Neural progenitor cell (in vitro differentiated cells): ENCODE data around the gene CLEC4G. TPM values are rescaled to one million over a fixed set of nuclear protein-coding genes. Genes with fewer than 3 reads are reported as not detected.

Experiments used
- DNase-seq: peaks from one replicate; pipeline ENCODE4 v3.0.0-alpha.2; 2016; ENCODE audit warnings: low spot score
- H2AFZ ChIP-seq: fragments of 200-600 bp; sonication (generic); replicated peaks from 2 replicates; pipeline ENCODE4 v1.6.1; 2016; ENCODE audit warnings: antibody characterized with exemption
- H3F3A ChIP-seq: fragments of 200-600 bp; sonication (generic); 2 replicates; pipeline ENCODE4 v1.6.1; 2016; ENCODE audit warnings: antibody characterized with exemption, low read depth
- H3K27ac ChIP-seq: fragments of 200-600 bp; sonication (generic); 2 replicates; pipeline ENCODE4 v1.5.1; 2016; ENCODE audit warnings: mild to moderate bottlenecking
- H3K27me3 ChIP-seq: fragments of 200-600 bp; sonication (generic); 2 replicates; pipeline ENCODE4 v1.6.1; 2016; ENCODE audit warnings: mild to moderate bottlenecking, moderate library complexity
- H3K36me3 ChIP-seq: fragments of 200-600 bp; sonication (generic); 2 replicates; pipeline ENCODE4 v1.5.1; 2016
- H3K4me1 ChIP-seq: fragments of 200-600 bp; sonication (generic); 2 replicates; pipeline ENCODE4 v1.6.1; 2016; ENCODE audit warnings: mixed run types
- H3K4me2 ChIP-seq: fragments of 200-600 bp; sonication (generic); 2 replicates; pipeline ENCODE4 v1.6.1; 2016
- H3K4me3 ChIP-seq: fragments of 200-600 bp; sonication (generic); 2 replicates; pipeline ENCODE4 v1.5.1; 2016
- H3K79me2 ChIP-seq: fragments of 200-600 bp; sonication (generic); 2 replicates; pipeline ENCODE4 v1.6.1; 2016; ENCODE audit warnings: low read depth
- H3K9ac ChIP-seq: fragments of 200-600 bp; sonication (generic); 2 replicates; pipeline ENCODE4 v1.6.1; 2016
- H3K9me3 ChIP-seq: fragments of 200-600 bp; sonication (generic); 2 replicates; pipeline ENCODE4 v1.5.1; 2016; ENCODE audit warnings: low read depth
- H4K20me1 ChIP-seq: fragments of 200-600 bp; sonication (generic); 2 replicates; pipeline ENCODE4 v1.6.1; 2016; ENCODE audit warnings: low read depth
- H3K27ac Mint-ChIP-seq: 3 replicates; pipeline ENCODE4 v1.8.0; 2021; ENCODE audit warnings: mixed read lengths
- H3K27me3 Mint-ChIP-seq: 2 replicates; pipeline ENCODE4 v1.8.0; 2022; ENCODE audit warnings: low read depth, mild to moderate bottlenecking, inconsistent platforms, moderate library complexity, mixed read lengths; ENCODE audit not compliant: insufficient read depth
- H3K36me3 Mint-ChIP-seq: 3 replicates; pipeline ENCODE4 v1.8.0; 2021; ENCODE audit warnings: mixed read lengths
- H3K4me1 Mint-ChIP-seq: 3 replicates; pipeline ENCODE4 v1.8.0; 2021; ENCODE audit warnings: mixed read lengths
- H3K4me3 Mint-ChIP-seq: 3 replicates; pipeline ENCODE4 v1.8.0; 2021; ENCODE audit warnings: mild to moderate bottlenecking, moderate library complexity, mixed read lengths
- H3K9me3 Mint-ChIP-seq: 3 replicates; pipeline ENCODE4 v1.8.0; 2020; ENCODE audit warnings: mixed read lengths
- EZH2 ChIP-seq: fragments of 200-600 bp; sonication (generic); IDR thresholded peaks from 2 replicates; pipeline ENCODE4 v1.6.1; 2017; ENCODE audit warnings: antibody characterized with exemption, mild to moderate bottlenecking, moderate library complexity
- EZH2phosphoT487 ChIP-seq: fragments of 200-600 bp; sonication (generic); IDR thresholded peaks from 2 replicates; pipeline ENCODE4 v1.6.1; 2017; ENCODE audit warnings: antibody characterized with exemption
- total RNA-seq: library from RNA; depleted of rRNA; stranded (reverse); fragments of >200 nt; gene quantifications from 2 replicates; pipeline ENCODE4 v1.2.3, GENCODE V29; 2015; ENCODE audit warnings: low replicate concordance
- TF ChIP-seq, protein P1 (sequence below): fragments of 200-600 bp; sonication (generic); IDR thresholded peaks from 2 replicates; pipeline ENCODE4 v1.5.1; 2017; ENCODE audit warnings: antibody characterized with exemption, mild to moderate bottlenecking

Gene CLEC4G
- total RNA-seq, 1 donor from 2014 or later = not detected

- H3K9ac ChIP-seq = no peak overlapping the region
- H4K20me1 ChIP-seq = peaks cover 4% of the 10 kb centered on the region
- no peaks in the 10 kb centered on the region for H3K36me3 ChIP-seq
- H3F3A ChIP-seq = no peaks in the 10 kb centered on the region
- no peaks in the 10 kb centered on the region for H3K4me1 ChIP-seq
- H3K36me3 Mint-ChIP-seq = no peaks in the 10 kb centered on the region
- no peak for DNase-seq
- H3K27ac Mint-ChIP-seq = no peak overlapping the region
- peaks cover 3% of the 10 kb centered on the region for H3K9me3 Mint-ChIP-seq
- no peak overlapping the region for H3K27ac ChIP-seq
- no peak overlapping the region for H3K4me2 ChIP-seq
- H3K79me2 ChIP-seq = no peaks in the 10 kb centered on the region
- H2AFZ ChIP-seq = no peak overlapping the region
- H3K27me3 Mint-ChIP-seq = peaks cover 48% of the 10 kb centered on the region
- no peak overlapping the region for H3K4me3 ChIP-seq
- H3K9me3 ChIP-seq = no peaks in the 10 kb centered on the region
- TF ChIP-seq, protein P1, sequence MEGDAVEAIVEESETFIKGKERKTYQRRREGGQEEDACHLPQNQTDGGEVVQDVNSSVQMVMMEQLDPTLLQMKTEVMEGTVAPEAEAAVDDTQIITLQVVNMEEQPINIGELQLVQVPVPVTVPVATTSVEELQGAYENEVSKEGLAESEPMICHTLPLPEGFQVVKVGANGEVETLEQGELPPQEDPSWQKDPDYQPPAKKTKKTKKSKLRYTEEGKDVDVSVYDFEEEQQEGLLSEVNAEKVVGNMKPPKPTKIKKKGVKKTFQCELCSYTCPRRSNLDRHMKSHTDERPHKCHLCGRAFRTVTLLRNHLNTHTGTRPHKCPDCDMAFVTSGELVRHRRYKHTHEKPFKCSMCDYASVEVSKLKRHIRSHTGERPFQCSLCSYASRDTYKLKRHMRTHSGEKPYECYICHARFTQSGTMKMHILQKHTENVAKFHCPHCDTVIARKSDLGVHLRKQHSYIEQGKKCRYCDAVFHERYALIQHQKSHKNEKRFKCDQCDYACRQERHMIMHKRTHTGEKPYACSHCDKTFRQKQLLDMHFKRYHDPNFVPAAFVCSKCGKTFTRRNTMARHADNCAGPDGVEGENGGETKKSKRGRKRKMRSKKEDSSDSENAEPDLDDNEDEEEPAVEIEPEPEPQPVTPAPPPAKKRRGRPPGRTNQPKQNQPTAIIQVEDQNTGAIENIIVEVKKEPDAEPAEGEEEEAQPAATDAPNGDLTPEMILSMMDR = no peak
- TF ChIP-seq EZH2 (peak; percentile 80), EZH2phosphoT487 (peak; percentile 79)
- H3K4me1 Mint-ChIP-seq = no peaks in the 10 kb centered on the region
- H3K4me3 Mint-ChIP-seq = peak overlapping the region; percentile 41
- peaks cover 100% of the 10 kb centered on the region for H3K27me3 ChIP-seq
Measured at GRCh38 chr19:7730286-7731217, 1.4 kb downstream of the CLEC4G start.

DNA sequence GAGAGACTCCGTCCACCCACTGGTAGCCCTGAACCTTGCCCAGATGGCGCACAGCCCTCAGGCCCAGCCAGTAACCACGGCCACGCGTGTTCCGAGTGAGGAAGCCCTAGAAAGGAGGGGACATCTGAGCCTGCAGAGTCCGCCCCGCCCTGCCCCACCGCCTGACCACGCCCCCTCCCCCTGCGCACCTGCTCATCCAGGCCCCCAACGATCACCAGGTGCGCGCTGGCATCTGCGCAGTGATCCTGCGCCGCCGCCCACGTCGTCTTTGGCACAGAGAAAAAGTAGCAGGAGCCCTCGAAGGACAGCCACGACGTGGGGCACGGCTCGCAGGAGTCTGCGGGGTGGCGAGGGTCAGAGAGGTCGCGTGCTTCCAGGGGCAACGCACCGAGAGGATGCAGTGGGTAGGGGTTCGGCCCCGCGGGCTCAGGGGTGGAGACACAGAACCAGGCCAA lies 2.1 kb downstream of the CLEC4G start:
- Mint-ChIP-seq H3K4me3 (no peak overlapping the region), H3K4me1 (no peaks in the 10 kb centered on the region), H3K36me3 (no peaks in the 10 kb centered on the region), H3K9me3 (peaks cover 3% of the 10 kb centered on the region), H3K27ac (no peak overlapping the region), H3K27me3 (peaks cover 45% of the 10 kb centered on the region)
- Histone ChIP-seq H3K4me3 (no peak overlapping the region), H2AFZ (no peak overlapping the region), H3F3A (no peaks in the 10 kb centered on the region), H3K9me3 (no peaks in the 10 kb centered on the region), H3K27me3 (peaks cover 97% of the 10 kb centered on the region), H4K20me1 (peaks cover 4% of the 10 kb centered on the region), H3K9ac (no peak overlapping the region), H3K27ac (no peak overlapping the region), H3K4me1 (no peaks in the 10 kb centered on the region), H3K36me3 (no peaks in the 10 kb centered on the region), H3K79me2 (no peaks in the 10 kb centered on the region), H3K4me2 (no peak overlapping the region)
- DNase-seq = no peak
- TF ChIP-seq, protein P1 = no peak
- peak; percentile 44 for TF ChIP-seq EZH2

DNA sequence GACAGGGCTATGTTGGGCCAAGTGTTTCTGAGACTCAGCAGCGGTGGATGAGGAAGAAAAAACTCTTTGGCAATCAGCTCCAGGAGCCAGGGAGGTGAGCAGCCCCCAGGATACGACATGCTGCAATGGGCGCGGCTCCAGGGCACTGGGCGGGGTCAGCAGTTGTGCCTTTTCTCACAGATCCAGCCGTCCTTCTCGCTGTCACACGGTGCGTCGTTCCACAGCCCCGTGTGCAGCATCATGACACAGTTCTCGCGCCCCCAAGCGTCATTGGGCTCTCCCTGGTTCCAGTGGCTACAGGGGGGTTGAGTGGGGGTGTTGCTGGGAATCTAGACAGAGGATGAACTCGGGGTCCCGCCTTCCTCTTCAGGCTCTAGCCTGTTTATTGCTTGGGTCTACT lies 2.7 kb downstream of the CLEC4G start:
- no peak overlapping the region for H3K4me2 ChIP-seq
- TF ChIP-seq, protein P1 = no peak
- TF ChIP-seq EZH2 = no peak
- TF ChIP-seq EZH2phosphoT487 = no peak

More for the DNA sequence above, 2.7 kb downstream of the CLEC4G start:
- Histone ChIP-seq H4K20me1 (peaks cover 4% of the 10 kb centered on the region), H3F3A (no peaks in the 10 kb centered on the region), H3K36me3 (no peaks in the 10 kb centered on the region), H3K79me2 (no peaks in the 10 kb centered on the region), H2AFZ (no peak overlapping the region), H3K4me3 (no peak overlapping the region), H3K27ac (no peak overlapping the region), H3K9me3 (no peaks in the 10 kb centered on the region), H3K4me1 (no peaks in the 10 kb centered on the region), H3K9ac (no peak overlapping the region), H3K27me3 (peaks cover 97% of the 10 kb centered on the region)
- no peak for DNase-seq
- Mint-ChIP-seq H3K27me3 (peaks cover 47% of the 10 kb centered on the region), H3K36me3 (no peaks in the 10 kb centered on the region), H3K4me1 (no peaks in the 10 kb centered on the region), H3K27ac (no peak overlapping the region), H3K9me3 (peaks cover 3% of the 10 kb centered on the region), H3K4me3 (no peak overlapping the region)
